H1 (cell line): ENCODE results near the gene PPIG. TPM values are rescaled to one million over a fixed set of nuclear protein-coding genes. Genes with fewer than 3 reads are reported as not detected.

Experiments
- CTCF ChIA-PET: fragments of 300-600 bp; sonication (Branson Sonifier 250); formaldehyde crosslinking; loops from one replicate; lab custom pipeline; 2021; ENCODE audit not compliant: partially characterized antibody; lab: Charles Lee
- POLR2A ChIA-PET: fragments of 300-600 bp; sonication (Branson Sonifier 250); formaldehyde crosslinking; loops from one replicate; lab custom pipeline; 2021; ENCODE audit warnings: inconsistent platforms; ENCODE audit not compliant: partially characterized antibody; lab: Charles Lee
- DNase-seq, 2 experiments: peaks; one replicate each; pipeline versions ENCODE4 v3.0.0 to v3.0.0-alpha.2; 2010 to 2022; ENCODE audit warnings: low spot score in 2 of 2, low read depth in 1 of 2, mixed read lengths in 1 of 2
- FAIRE-seq: peaks from 2 replicates; lab custom pipeline; 2011; peaks lifted over from hg19 to GRCh38; lab: Jason Lieb, UNC
- H2AFZ ChIP-seq: 2 replicates; pipeline ENCODE4 v1.8.1; 2012; ENCODE audit warnings: low read length, inconsistent platforms
- H2AK5ac ChIP-seq: 2 replicates; pipeline ENCODE4 v1.6.1; 2013; ENCODE audit warnings: low read depth, low read length
- H2BK120ac ChIP-seq: replicated peaks from 2 replicates; pipeline ENCODE3; 2013; ENCODE audit warnings: low read depth, low read length, inconsistent platforms
- H2BK12ac ChIP-seq: 2 replicates; pipeline ENCODE4 v1.6.1; 2013; ENCODE audit warnings: low read depth, low read length
- H2BK15ac ChIP-seq: 2 replicates; pipeline ENCODE4 v1.6.1; 2013; ENCODE audit warnings: low read length
- H2BK20ac ChIP-seq: 2 replicates; pipeline ENCODE4 v1.6.1; 2013; ENCODE audit warnings: low read length
- H2BK5ac ChIP-seq: 2 replicates; pipeline ENCODE4 v1.6.1; 2013; ENCODE audit warnings: low read depth, low read length
- H3K14ac ChIP-seq: 2 replicates; pipeline ENCODE4 v1.6.1; 2013; ENCODE audit warnings: inconsistent platforms; ENCODE audit not compliant: insufficient read length
- H3K18ac ChIP-seq: 2 replicates; pipeline ENCODE4 v1.6.1; 2013; ENCODE audit warnings: low read length; ENCODE audit errors: extremely low read depth
- H3K23ac ChIP-seq: 2 replicates; pipeline ENCODE4 v1.6.1; 2013; ENCODE audit warnings: inconsistent platforms; ENCODE audit not compliant: insufficient read length
- H3K23me2 ChIP-seq: 2 replicates; pipeline ENCODE4 v1.6.1; 2013; ENCODE audit warnings: low read depth, low read length
- H3K27ac ChIP-seq: 2 replicates; pipeline ENCODE4 v1.6.1; 2011; ENCODE audit warnings: low read depth, low read length, inconsistent platforms
- H3K27me3 ChIP-seq, 4 experiments: replicated peaks in 1 of 4; 1 replicate in 1 of 4; 2 replicates in 3 of 4; pipeline versions ENCODE4 v1.6.1 to v1.8.1; 2011 to 2013; ENCODE audit warnings: low read length in 3 of 4, mild to moderate bottlenecking in 3 of 4, inconsistent platforms in 2 of 4, mixed read lengths in 2 of 4, moderate library complexity in 1 of 4; ENCODE audit not compliant: control insufficient read depth in 3 of 4, insufficient read depth in 3 of 4; ENCODE audit errors: extremely low read depth in 1 of 4
- H3K36me3 ChIP-seq, 4 experiments: 2 replicates each; pipeline versions ENCODE4 v1.6.1 to v1.8.1; 2011 to 2013; ENCODE audit warnings: mild to moderate bottlenecking in 4 of 4, low read length in 3 of 4, moderate library complexity in 2 of 4, control low read depth in 1 of 4, inconsistent platforms in 1 of 4; ENCODE audit not compliant: insufficient read depth in 4 of 4, control insufficient read depth in 2 of 4
- H3K4ac ChIP-seq: replicated peaks from 2 replicates; pipeline ENCODE3; 2013; ENCODE audit warnings: low read length, low read depth, mixed read lengths, inconsistent platforms; ENCODE audit not compliant: insufficient read length
- H3K4me1 ChIP-seq, 4 experiments: replicated peaks in 1 of 4; 1 replicate in 1 of 4; 2 replicates in 3 of 4; pipeline versions ENCODE4 v1.6.1 to v1.8.1; 2011 to 2013; ENCODE audit warnings: low read length in 3 of 4, inconsistent platforms in 2 of 4, mixed read lengths in 1 of 4; ENCODE audit not compliant: insufficient read depth in 4 of 4, control insufficient read depth in 3 of 4
- H3K4me2 ChIP-seq, 2 experiments: 2 replicates each; pipeline versions ENCODE4 v1.6.1 to v1.8.1; 2011 to 2013; ENCODE audit warnings: low read depth in 2 of 2, low read length in 2 of 2, control low read depth in 1 of 2, inconsistent platforms in 1 of 2, mild to moderate bottlenecking in 1 of 2; ENCODE audit not compliant: insufficient read depth in 1 of 2
- H3K4me3 ChIP-seq, 4 experiments: fragments of 200-600, 300-600 bp in 1 of 4; sonication (generic), shearing (Covaris generic), sonication (Bioruptor Twin) in 1 of 4; 2 replicates each; pipeline versions ENCODE4 v1.5.1 to v1.8.1; 2011 to 2016; ENCODE audit warnings: low read length in 4 of 4, low read depth in 3 of 4, control low read depth in 2 of 4, inconsistent platforms in 2 of 4, mild to moderate bottlenecking in 2 of 4, mixed read lengths in 1 of 4, moderate library complexity in 1 of 4; ENCODE audit not compliant: insufficient read depth in 2 of 4; ENCODE audit errors: extremely low read depth in 1 of 4
- H3K56ac ChIP-seq: replicated peaks from 2 replicates; pipeline ENCODE3; 2013; ENCODE audit warnings: low read depth, mild to moderate bottlenecking, mixed read lengths, low read length, inconsistent platforms; ENCODE audit not compliant: insufficient read length
- H3K79me1 ChIP-seq: 2 replicates; pipeline ENCODE4 v1.6.1; 2013; ENCODE audit warnings: low read depth, low read length, control low read depth
- H3K79me2 ChIP-seq, 2 experiments: 2 replicates each; pipeline versions ENCODE4 v1.6.1 to v1.8.1; 2012 to 2013; ENCODE audit warnings: low read length in 2 of 2, mild to moderate bottlenecking in 2 of 2, inconsistent platforms in 1 of 2; ENCODE audit not compliant: insufficient read depth in 2 of 2, control insufficient read depth in 1 of 2
- H3K9ac ChIP-seq, 4 experiments: replicated peaks in 1 of 4; 1 replicate in 1 of 4; 2 replicates in 3 of 4; pipeline versions ENCODE4 v1.6.1 to v1.8.1; 2011 to 2013; ENCODE audit warnings: low read depth in 3 of 4, low read length in 3 of 4, control low read depth in 2 of 4, mild to moderate bottlenecking in 2 of 4, moderate library complexity in 2 of 4, inconsistent platforms in 1 of 4; ENCODE audit errors: extremely low read depth in 1 of 4
- H3K9me3 ChIP-seq, 2 experiments: 2 replicates each; pipeline versions ENCODE4 v1.6.1 to v1.8.1; 2012 to 2013; ENCODE audit warnings: mild to moderate bottlenecking in 2 of 2, moderate library complexity in 2 of 2, control low read depth in 1 of 2, inconsistent platforms in 1 of 2, low read depth in 1 of 2, low read length in 1 of 2, mixed read lengths in 1 of 2; ENCODE audit not compliant: insufficient read depth in 2 of 2
- H4K20me1 ChIP-seq, 2 experiments: replicated peaks in 1 of 2; 2 replicates each; pipeline versions ENCODE3 to v1.8.1; 2011 to 2013; ENCODE audit warnings: inconsistent platforms in 2 of 2, low read length in 2 of 2, mild to moderate bottlenecking in 1 of 2; ENCODE audit not compliant: insufficient read depth in 2 of 2, control insufficient read depth in 1 of 2
- H4K5ac ChIP-seq: 2 replicates; pipeline ENCODE4 v1.6.1; 2013; ENCODE audit warnings: low read length, low read depth, mixed read lengths, inconsistent platforms; ENCODE audit not compliant: insufficient read length
- H4K8ac ChIP-seq: 2 replicates; pipeline ENCODE4 v1.8.0; 2013; ENCODE audit warnings: mild to moderate bottlenecking, moderate library complexity, low read length, inconsistent platforms; ENCODE audit not compliant: insufficient read depth; ENCODE audit errors: extremely low read depth
- H4K91ac ChIP-seq: replicated peaks from 2 replicates; pipeline ENCODE3; 2013; ENCODE audit warnings: low read length, mixed read lengths, inconsistent platforms; ENCODE audit not compliant: insufficient read length
- KDM4A ChIP-seq: IDR thresholded peaks from one replicate; pipeline ENCODE4 v1.7.1; 2012; ENCODE audit warnings: low read depth, mild to moderate bottlenecking, moderate library complexity, low read length, inconsistent platforms; ENCODE audit not compliant: severe bottlenecking
- RBBP5 ChIP-seq: IDR thresholded peaks from 2 replicates; pipeline ENCODE4 v1.7.1; 2012; ENCODE audit warnings: low read depth, mild to moderate bottlenecking, inconsistent platforms, low read length, moderate library complexity, borderline replicate concordance
- SAP30 ChIP-seq: fragments of 300-600 bp; sonication (generic); IDR thresholded peaks from 2 replicates; pipeline ENCODE4 v1.7.1; 2012; ENCODE audit warnings: low read length, moderate library complexity, mild to moderate bottlenecking, inconsistent platforms; ENCODE audit not compliant: insufficient read depth, insufficient replicate concordance
- SIRT6 ChIP-seq: IDR thresholded peaks from one replicate; pipeline ENCODE4 v1.7.1; 2012; ENCODE audit warnings: low read length, inconsistent platforms
- YY1 ChIP-seq: IDR thresholded peaks from 2 replicates; pipeline ENCODE4 v1.6.1; 2011; ENCODE audit warnings: low read depth, mild to moderate bottlenecking, low read length
- WGBS, 2 experiments: shearing (Covaris generic) in 1 of 2; methylation state at CpG; one replicate each; pipeline versions ENCODE4 v1.1.6 to v1.1.7; 2013 to 2015; ENCODE audit warnings: low lambda C conversion rate in 2 of 2, mixed read lengths in 2 of 2, inconsistent platforms in 1 of 2, low coverage in 1 of 2, missing lambda C conversion rate in 1 of 2; ENCODE audit not compliant: insufficient replicate concordance in 2 of 2, insufficient coverage in 1 of 2, insufficient read length in 1 of 2; ENCODE audit errors: extremely low coverage in 1 of 2, missing lambda C conversion rate in 1 of 2; 5-methylcytosine and 5-hydroxymethylcytosine counted together
- polyA plus RNA-seq, 7 experiments: library from polyadenylated mRNA; depleted of rRNA in 3 of 7; stranded (reverse) in 5 of 7; unstranded in 2 of 7; fragments of >200 nt in 5 of 7; fragments of 200-250 nt in 2 of 7; gene quantifications; 1 replicate in 5 of 7; 2 replicates in 1 of 7; 4 replicates in 1 of 7; pipeline versions ENCODE4 v1.2.1 to v1.2.3, GENCODE V29; 2011 to 2013; ENCODE audit warnings: missing spikeins in 2 of 7, mixed read lengths in 2 of 7
- total RNA-seq: library from RNA; stranded (reverse); fragmentation: NEBNext Ultra II Directional; extraction: Animal tissue kit (Norgen Biotek cat#: 25700); gene quantifications from 2 replicates; pipeline ENCODE4 v1.2.1, GENCODE V29; 2021

PPIG gene
- total and polyA plus RNA-seq, 2 of the 8 experiments (the other 6 are each of a cell fraction or from before 2014, with no cell fraction given) = 14.7 to 71.0 TPM

GRCh38 chr2:169664600-169664977 is 80.4 kb downstream of the PPIG start:
- H4K91ac ChIP-seq = no peak overlapping the region
- no peaks in the 10 kb centered on the region for H3K23me2 ChIP-seq
- H2BK20ac ChIP-seq = no peak overlapping the region
- H3K18ac ChIP-seq = no peak overlapping the region
- no peak overlapping the region for H3K14ac ChIP-seq
- no peak overlapping the region for H3K4me2 ChIP-seq
- 75% methylated on average over 1 of the region's 1 CpG; no CpG with 5 or more reads in 1 of the 2 experiments for WGBS, 2 experiments
- no peak overlapping the region for H2BK12ac ChIP-seq
- H3K4me3 ChIP-seq = no peak overlapping the region
- no peak overlapping the region for H3K4ac ChIP-seq
- no peak overlapping the region for H3K23ac ChIP-seq
- ChIA-PET POLR2A (interaction anchor here (0.6 kb wide), 1 partner anchor 151 kb away, joined by 3 read pairs; no protein-coding TSS in a partner anchor), CTCF (interaction anchor here (0.6 to 1.1 kb wide), 3 partner anchors 9 to 54 kb away, joined by 4 to 5 read pairs (median 4); no protein-coding TSS in a partner anchor)
- H3K27ac ChIP-seq = no peak overlapping the region
- H2AFZ ChIP-seq = no peak overlapping the region
- H2BK15ac ChIP-seq = no peak overlapping the region
- H4K8ac ChIP-seq = no peak overlapping the region
- H2BK5ac ChIP-seq = no peak overlapping the region
- H3K79me2 ChIP-seq = no peaks in the 10 kb centered on the region
- no peaks in the 10 kb centered on the region for H3K4me1 ChIP-seq
- no peaks in the 10 kb centered on the region for H3K79me1 ChIP-seq
- no peaks in the 10 kb centered on the region for H3K27me3 ChIP-seq
- no peak overlapping the region for H3K9ac ChIP-seq
- no peak overlapping the region for H4K5ac ChIP-seq
- H4K20me1 ChIP-seq = no peaks in the 10 kb centered on the region
- DNase-seq = no peak
- no peak for FAIRE-seq
- no peak overlapping the region for H3K56ac ChIP-seq
- H2AK5ac ChIP-seq = no peak overlapping the region
- no peak overlapping the region for H2BK120ac ChIP-seq
- no peaks in the 10 kb centered on the region for H3K9me3 ChIP-seq
- H3K36me3 ChIP-seq = no peaks in the 10 kb centered on the region
- no peak for TF ChIP-seq RBBP5
- no peak for TF ChIP-seq SIRT6
- no peak for TF ChIP-seq SAP30
- TF ChIP-seq YY1 = no peak
- TF ChIP-seq KDM4A = no peak
